GM03348 (cell line): ENCODE data around the gene GCSH.
A peak's percentile ranks its signal among the peaks of the same experiment; 100 is the strongest.

Experiments used
- DNase-seq: peaks from one replicate; pipeline ENCODE4 v3.0.0; 2012; ENCODE audit warnings: low spot score

The GCSH gene

GRCh38 chr16:81041696-81042095 lies 54.5 kb downstream of the GCSH start:
- DNase-seq, result no peak

DNA sequence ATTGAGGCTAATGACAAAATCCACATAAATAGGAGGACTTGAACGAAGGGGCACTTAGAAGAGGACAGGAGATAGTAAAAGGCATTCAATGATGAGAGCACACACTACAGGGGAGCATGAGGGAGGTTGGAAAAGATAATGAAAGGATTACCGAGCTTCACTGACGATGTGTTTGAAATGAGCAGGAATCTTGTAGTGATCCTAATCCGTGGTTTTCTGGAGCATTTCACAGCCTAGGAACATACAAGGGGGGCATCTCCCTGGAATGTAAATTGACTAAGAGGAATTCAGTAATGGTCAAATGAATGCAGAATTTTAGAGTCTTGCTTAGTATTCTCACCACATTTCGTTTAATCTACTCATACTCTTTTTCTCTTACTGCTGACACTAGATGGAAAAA lies 55.4 kb downstream of the GCSH start:
- DNase-seq, result no peak

GRCh38 chr16:81040131-81040530 lies 56.1 kb downstream of the GCSH start:
- no peak for DNase-seq

DNA sequence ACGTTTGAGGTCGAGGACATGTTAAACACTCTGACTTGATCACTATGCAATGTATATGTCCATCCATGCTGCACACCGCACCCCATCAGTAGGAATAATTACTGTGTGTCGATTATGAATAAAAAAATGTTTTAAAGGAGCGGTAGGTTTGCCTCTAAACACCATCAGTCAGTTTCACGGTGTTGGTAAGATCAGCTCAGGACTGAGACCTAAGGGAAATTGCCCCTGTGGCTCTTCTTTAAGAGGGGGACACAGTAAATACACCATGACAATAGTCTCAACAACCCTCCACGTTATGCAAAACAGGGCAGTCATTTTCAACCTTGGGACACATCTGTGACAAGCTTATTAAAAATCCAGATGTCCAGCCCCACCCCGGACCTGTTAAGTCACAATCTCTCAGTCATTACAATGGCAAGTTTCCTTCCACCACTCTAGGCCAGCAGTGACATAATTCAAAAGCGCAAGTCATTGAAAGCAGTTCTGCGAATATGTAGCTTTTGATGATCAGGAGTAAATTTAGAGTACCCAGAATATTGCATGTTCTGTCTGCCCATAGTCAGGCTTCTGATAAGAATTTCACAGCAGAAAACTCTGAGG lies 59.3 kb downstream of the GCSH start:
- peak; percentile 18 for DNase-seq

- DNase-seq, result peak; percentile 67
Observed at GRCh38 chr16:81035975-81036750, 60.0 kb downstream of the GCSH start.

- DNase-seq, result peak; percentile 98
Observed at GRCh38 chr16:81035398-81035974, 60.7 kb downstream of the GCSH start, which contains the start of gene ATMIN. Gene ATMIN, plus strand, starts transcription at chr16:81035842. Its CDS starts 29 bp downstream, at chr16:81035871.
